ENCODE data around the gene PTPRA. TPM values are rescaled to one million over a fixed set of nuclear protein-coding genes. Genes with fewer than 3 reads are reported as not detected.

PTPRA gene
- total RNA-seq, 1 experiment from 2014 or later, result 47.2 TPM

DNA sequence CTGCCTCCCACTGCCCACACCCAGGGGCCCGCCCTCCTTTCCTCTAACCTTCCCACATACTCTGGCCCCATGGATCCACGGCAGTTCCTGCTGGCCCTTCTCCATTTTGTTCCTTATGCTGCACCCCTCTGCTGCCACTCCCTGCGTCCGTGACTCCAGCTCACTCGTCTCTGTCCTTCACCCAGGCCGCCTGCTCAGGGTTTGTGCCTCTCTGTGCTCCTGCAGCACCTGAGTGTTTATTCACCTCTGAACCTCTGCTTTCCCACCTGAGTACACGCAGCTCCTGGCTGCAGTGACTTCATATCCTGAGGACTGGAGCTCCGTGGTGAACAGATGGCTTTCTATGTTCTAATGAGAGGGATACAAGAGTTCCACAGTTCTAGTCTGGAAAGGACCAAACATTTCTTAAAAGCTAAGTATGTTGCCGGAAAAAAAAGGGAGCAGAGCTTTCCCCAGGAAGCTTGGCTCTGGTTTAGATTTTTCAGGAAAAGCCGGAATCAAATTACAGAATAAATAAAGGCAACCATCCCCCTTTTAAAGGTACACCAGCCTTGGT, 168.7 kb downstream of the PTPRA start (continued):
- TF ChIP-seq, protein P1, sequence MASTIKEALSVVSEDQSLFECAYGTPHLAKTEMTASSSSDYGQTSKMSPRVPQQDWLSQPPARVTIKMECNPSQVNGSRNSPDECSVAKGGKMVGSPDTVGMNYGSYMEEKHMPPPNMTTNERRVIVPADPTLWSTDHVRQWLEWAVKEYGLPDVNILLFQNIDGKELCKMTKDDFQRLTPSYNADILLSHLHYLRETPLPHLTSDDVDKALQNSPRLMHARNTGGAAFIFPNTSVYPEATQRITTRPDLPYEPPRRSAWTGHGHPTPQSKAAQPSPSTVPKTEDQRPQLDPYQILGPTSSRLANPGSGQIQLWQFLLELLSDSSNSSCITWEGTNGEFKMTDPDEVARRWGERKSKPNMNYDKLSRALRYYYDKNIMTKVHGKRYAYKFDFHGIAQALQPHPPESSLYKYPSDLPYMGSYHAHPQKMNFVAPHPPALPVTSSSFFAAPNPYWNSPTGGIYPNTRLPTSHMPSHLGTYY (CRISPR knock-in tag; IDR thresholded peaks at IDR 0.05), result no peak
- TF ChIP-seq TP53 (CRISPR knock-in tag; IDR thresholded peaks at IDR 0.05) (no peak), RORB (CRISPR knock-in tag; IDR thresholded peaks at IDR 0.05) (no peak), ETV6 (CRISPR knock-in tag; IDR thresholded peaks at IDR 0.05) (no peak), JAZF1 (CRISPR knock-in tag; IDR thresholded peaks at IDR 0.05) (no peak), SMAD3 (CRISPR knock-in tag; IDR thresholded peaks at IDR 0.05; ENCODE audit: borderline replicate concordance) (no peak)
- TF ChIP-seq, protein P2, sequence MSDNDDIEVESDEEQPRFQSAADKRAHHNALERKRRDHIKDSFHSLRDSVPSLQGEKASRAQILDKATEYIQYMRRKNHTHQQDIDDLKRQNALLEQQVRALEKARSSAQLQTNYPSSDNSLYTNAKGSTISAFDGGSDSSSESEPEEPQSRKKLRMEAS (CRISPR knock-in tag; IDR thresholded peaks at IDR 0.05), result no peak
- TF ChIP-seq, protein P3, sequence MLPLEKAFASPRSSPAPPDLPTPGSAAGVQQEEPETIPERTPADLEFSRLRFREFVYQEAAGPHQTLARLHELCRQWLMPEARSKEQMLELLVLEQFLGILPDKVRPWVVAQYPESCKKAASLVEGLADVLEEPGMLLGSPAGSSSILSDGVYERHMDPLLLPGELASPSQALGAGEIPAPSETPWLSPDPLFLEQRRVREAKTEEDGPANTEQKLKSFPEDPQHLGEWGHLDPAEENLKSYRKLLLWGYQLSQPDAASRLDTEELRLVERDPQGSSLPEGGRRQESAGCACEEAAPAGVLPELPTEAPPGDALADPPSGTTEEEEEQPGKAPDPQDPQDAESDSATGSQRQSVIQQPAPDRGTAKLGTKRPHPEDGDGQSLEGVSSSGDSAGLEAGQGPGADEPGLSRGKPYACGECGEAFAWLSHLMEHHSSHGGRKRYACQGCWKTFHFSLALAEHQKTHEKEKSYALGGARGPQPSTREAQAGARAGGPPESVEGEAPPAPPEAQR (CRISPR knock-in tag; IDR thresholded peaks at IDR 0.05), result no peak
- TF ChIP-seq, protein P4, sequence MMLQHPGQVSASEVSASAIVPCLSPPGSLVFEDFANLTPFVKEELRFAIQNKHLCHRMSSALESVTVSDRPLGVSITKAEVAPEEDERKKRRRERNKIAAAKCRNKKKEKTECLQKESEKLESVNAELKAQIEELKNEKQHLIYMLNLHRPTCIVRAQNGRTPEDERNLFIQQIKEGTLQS (CRISPR knock-in tag; conservative IDR thresholded peaks at IDR 0.05), result no peak
- TF ChIP-seq, protein P5, sequence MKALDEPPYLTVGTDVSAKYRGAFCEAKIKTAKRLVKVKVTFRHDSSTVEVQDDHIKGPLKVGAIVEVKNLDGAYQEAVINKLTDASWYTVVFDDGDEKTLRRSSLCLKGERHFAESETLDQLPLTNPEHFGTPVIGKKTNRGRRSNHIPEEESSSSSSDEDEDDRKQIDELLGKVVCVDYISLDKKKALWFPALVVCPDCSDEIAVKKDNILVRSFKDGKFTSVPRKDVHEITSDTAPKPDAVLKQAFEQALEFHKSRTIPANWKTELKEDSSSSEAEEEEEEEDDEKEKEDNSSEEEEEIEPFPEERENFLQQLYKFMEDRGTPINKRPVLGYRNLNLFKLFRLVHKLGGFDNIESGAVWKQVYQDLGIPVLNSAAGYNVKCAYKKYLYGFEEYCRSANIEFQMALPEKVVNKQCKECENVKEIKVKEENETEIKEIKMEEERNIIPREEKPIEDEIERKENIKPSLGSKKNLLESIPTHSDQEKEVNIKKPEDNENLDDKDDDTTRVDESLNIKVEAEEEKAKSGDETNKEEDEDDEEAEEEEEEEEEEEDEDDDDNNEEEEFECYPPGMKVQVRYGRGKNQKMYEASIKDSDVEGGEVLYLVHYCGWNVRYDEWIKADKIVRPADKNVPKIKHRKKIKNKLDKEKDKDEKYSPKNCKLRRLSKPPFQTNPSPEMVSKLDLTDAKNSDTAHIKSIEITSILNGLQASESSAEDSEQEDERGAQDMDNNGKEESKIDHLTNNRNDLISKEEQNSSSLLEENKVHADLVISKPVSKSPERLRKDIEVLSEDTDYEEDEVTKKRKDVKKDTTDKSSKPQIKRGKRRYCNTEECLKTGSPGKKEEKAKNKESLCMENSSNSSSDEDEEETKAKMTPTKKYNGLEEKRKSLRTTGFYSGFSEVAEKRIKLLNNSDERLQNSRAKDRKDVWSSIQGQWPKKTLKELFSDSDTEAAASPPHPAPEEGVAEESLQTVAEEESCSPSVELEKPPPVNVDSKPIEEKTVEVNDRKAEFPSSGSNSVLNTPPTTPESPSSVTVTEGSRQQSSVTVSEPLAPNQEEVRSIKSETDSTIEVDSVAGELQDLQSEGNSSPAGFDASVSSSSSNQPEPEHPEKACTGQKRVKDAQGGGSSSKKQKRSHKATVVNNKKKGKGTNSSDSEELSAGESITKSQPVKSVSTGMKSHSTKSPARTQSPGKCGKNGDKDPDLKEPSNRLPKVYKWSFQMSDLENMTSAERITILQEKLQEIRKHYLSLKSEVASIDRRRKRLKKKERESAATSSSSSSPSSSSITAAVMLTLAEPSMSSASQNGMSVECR (CRISPR knock-in tag; IDR thresholded peaks at IDR 0.05; ENCODE audit: borderline replicate concordance), result no peak
- TF ChIP-seq, protein P6, sequence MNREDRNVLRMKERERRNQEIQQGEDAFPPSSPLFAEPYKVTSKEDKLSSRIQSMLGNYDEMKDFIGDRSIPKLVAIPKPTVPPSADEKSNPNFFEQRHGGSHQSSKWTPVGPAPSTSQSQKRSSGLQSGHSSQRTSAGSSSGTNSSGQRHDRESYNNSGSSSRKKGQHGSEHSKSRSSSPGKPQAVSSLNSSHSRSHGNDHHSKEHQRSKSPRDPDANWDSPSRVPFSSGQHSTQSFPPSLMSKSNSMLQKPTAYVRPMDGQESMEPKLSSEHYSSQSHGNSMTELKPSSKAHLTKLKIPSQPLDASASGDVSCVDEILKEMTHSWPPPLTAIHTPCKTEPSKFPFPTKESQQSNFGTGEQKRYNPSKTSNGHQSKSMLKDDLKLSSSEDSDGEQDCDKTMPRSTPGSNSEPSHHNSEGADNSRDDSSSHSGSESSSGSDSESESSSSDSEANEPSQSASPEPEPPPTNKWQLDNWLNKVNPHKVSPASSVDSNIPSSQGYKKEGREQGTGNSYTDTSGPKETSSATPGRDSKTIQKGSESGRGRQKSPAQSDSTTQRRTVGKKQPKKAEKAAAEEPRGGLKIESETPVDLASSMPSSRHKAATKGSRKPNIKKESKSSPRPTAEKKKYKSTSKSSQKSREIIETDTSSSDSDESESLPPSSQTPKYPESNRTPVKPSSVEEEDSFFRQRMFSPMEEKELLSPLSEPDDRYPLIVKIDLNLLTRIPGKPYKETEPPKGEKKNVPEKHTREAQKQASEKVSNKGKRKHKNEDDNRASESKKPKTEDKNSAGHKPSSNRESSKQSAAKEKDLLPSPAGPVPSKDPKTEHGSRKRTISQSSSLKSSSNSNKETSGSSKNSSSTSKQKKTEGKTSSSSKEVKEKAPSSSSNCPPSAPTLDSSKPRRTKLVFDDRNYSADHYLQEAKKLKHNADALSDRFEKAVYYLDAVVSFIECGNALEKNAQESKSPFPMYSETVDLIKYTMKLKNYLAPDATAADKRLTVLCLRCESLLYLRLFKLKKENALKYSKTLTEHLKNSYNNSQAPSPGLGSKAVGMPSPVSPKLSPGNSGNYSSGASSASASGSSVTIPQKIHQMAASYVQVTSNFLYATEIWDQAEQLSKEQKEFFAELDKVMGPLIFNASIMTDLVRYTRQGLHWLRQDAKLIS (CRISPR knock-in tag; IDR thresholded peaks at IDR 0.05; ENCODE audit: borderline replicate concordance), result no peak

DNA sequence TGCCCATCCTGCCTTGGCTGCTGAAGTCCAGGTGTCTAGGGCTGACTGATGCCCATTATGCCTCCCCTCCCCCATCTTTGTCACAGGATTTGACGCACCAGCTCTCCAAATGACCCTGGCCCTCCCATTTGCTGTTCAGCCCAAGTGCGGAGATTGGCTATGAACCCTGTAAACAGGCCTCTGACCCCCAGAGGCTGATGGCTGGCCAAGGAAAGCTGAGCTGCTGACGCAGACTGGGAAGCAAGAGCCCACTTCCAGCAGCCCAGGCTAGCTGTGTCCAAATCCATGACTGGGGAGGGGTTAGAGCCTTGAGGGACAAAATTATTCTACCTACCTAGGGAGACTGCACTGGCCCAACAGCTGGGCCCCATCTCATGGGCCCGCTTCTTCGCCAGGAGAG, 169.3 kb downstream of the PTPRA start:
- CTCF ChIA-PET, result interaction anchor here (0.6 to 2.7 kb wide), 10 partner anchors 10 to 368 kb away, joined by 3 to 13 read pairs (median 3); partner anchors contain the start of gene TMEM239
- POLR2A ChIA-PET, result no interaction called here
- H3K9me3 Mint-ChIP-seq, result no peaks in the 10 kb centered on the region
- H3K4me1 Mint-ChIP-seq, result peaks cover 26% of the 10 kb centered on the region
- no peak for DNase-seq (ENCODE audit: low spot score)
- H3K36me3 Mint-ChIP-seq, result peaks cover 29% of the 10 kb centered on the region
- no peak for ATAC-seq
- peak overlapping the region; percentile 86 for H3K27ac Mint-ChIP-seq
- peak overlapping the region; percentile 48 for H3K4me3 Mint-ChIP-seq
- H3K27me3 Mint-ChIP-seq (ENCODE audit: low read depth), result no peaks in the 10 kb centered on the region
- TF ChIP-seq, protein P7, sequence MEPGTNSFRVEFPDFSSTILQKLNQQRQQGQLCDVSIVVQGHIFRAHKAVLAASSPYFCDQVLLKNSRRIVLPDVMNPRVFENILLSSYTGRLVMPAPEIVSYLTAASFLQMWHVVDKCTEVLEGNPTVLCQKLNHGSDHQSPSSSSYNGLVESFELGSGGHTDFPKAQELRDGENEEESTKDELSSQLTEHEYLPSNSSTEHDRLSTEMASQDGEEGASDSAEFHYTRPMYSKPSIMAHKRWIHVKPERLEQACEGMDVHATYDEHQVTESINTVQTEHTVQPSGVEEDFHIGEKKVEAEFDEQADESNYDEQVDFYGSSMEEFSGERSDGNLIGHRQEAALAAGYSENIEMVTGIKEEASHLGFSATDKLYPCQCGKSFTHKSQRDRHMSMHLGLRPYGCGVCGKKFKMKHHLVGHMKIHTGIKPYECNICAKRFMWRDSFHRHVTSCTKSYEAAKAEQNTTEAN (CRISPR knock-in tag; IDR thresholded peaks at IDR 0.05), result no peak
- no peak for TF ChIP-seq ZNF219 (CRISPR knock-in tag; IDR thresholded peaks at IDR 0.05; ENCODE audit: borderline replicate concordance)
- no peak for TF ChIP-seq ESRRA (CRISPR knock-in tag; IDR thresholded peaks at IDR 0.05; ENCODE audit: borderline replicate concordance)
- TF ChIP-seq ETV6 (CRISPR knock-in tag; IDR thresholded peaks at IDR 0.05), result no peak
- TF ChIP-seq GRHL2 (CRISPR knock-in tag; IDR thresholded peaks at IDR 0.05; ENCODE audit: insufficient replicate concordance, severe bottlenecking), result no peak
- TF ChIP-seq TEAD4 (CRISPR knock-in tag; IDR thresholded peaks at IDR 0.05), result no peak
- no peak for TF ChIP-seq TP53 (CRISPR knock-in tag; IDR thresholded peaks at IDR 0.05)
- TF ChIP-seq ZNF396 (CRISPR knock-in tag; IDR thresholded peaks at IDR 0.05; ENCODE audit: borderline replicate concordance), result no peak
- TF ChIP-seq, protein P8, sequence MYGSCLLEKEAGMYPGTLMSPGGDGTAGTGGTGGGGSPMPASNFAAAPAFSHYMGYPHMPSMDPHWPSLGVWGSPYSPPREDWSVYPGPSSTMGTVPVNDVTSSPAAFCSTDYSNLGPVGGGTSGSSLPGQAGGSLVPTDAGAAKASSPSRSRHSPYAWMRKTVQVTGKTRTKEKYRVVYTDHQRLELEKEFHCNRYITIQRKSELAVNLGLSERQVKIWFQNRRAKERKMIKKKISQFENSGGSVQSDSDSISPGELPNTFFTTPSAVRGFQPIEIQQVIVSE (CRISPR knock-in tag; IDR thresholded peaks at IDR 0.05; ENCODE audit: borderline replicate concordance), result no peak
- TF ChIP-seq, protein P9, sequence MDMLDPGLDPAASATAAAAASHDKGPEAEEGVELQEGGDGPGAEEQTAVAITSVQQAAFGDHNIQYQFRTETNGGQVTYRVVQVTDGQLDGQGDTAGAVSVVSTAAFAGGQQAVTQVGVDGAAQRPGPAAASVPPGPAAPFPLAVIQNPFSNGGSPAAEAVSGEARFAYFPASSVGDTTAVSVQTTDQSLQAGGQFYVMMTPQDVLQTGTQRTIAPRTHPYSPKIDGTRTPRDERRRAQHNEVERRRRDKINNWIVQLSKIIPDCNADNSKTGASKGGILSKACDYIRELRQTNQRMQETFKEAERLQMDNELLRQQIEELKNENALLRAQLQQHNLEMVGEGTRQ (CRISPR knock-in tag; IDR thresholded peaks at IDR 0.05), result no peak
- no peak for TF ChIP-seq SMAD4 (CRISPR knock-in tag; IDR thresholded peaks at IDR 0.05)

All from WTC11 (cell line).